GM19239 (cell line): Measurements from ENCODE around the gene PPM1H.
"Not testable (repeated sequence)": the region's sequence is repeated elsewhere in the genome, so short reads cannot be mapped to it uniquely, and the experiment has no call there.

Experiments
- DNase-seq: peaks from one replicate; pipeline ENCODE4 v3.0.0; 2011; ENCODE audit warnings: low spot score; ENCODE audit not compliant: insufficient read length
- FAIRE-seq: peaks from 2 replicates; lab custom pipeline; 2011; peaks lifted over from hg19 to GRCh38; lab: Jason Lieb, UNC

The PPM1H gene

GRCh38 chr12:62754706-62755105, 180.2 kb downstream of the PPM1H start:
- FAIRE-seq (no peak), DNase-seq (no peak)

GRCh38 chr12:62751810-62752155, 183.2 kb downstream of the PPM1H start:
- no peak for FAIRE-seq

GRCh38 chr12:62750941-62751809, 183.8 kb downstream of the PPM1H start:
- DNase-seq (no peak), FAIRE-seq (no peak)

More at GRCh38 chr12:62751810-62752155, 183.2 kb downstream of the PPM1H start:
- no peak for DNase-seq

- no peak for DNase-seq
- FAIRE-seq = no peak
Measured at GRCh38 chr12:62749586-62749985, 185.4 kb downstream of the PPM1H start.

- no peak for FAIRE-seq
- DNase-seq = no peak
Measured at GRCh38 chr12:62748941-62749468, 185.9 kb downstream of the PPM1H start.

GRCh38 chr12:62744551-62744950, 190.4 kb downstream of the PPM1H start:
- no peak for FAIRE-seq
- DNase-seq = no peak

- DNase-seq = no peak
- FAIRE-seq = no peak
Measured at GRCh38 chr12:62739266-62740015, 195.5 kb downstream of the PPM1H start.

- DNase-seq (no peak), FAIRE-seq (no peak)
Measured at GRCh38 chr12:62738616-62739015, 196.3 kb downstream of the PPM1H start.

GRCh38 chr12:62738105-62738504, 196.8 kb downstream of the PPM1H start:
- no peak for DNase-seq
- no peak for FAIRE-seq

- DNase-seq (no peak), FAIRE-seq (no peak)
Measured at GRCh38 chr12:62737615-62738014, 197.3 kb downstream of the PPM1H start.

GRCh38 chr12:62737188-62737587, 197.8 kb downstream of the PPM1H start:
- DNase-seq (no peak), FAIRE-seq (no peak)

GRCh38 chr12:62736596-62736995, 198.4 kb downstream of the PPM1H start:
- FAIRE-seq (no peak), DNase-seq (no peak)

- FAIRE-seq (no peak), DNase-seq (no peak)
Measured at GRCh38 chr12:62732861-62733427, 202.0 kb downstream of the PPM1H start.

- FAIRE-seq = no peak
Measured at GRCh38 chr12:62731055-62731820, 203.7 kb downstream of the PPM1H start.

GRCh38 chr12:62730649-62731048, 204.3 kb downstream of the PPM1H start:
- DNase-seq (no peak), FAIRE-seq (no peak)

More at GRCh38 chr12:62731055-62731820, 203.7 kb downstream of the PPM1H start:
- no peak for DNase-seq

- not testable (repeated sequence) for FAIRE-seq, DNase-seq
Measured at GRCh38 chr12:62729579-62730544, 205.1 kb downstream of the PPM1H start.

GRCh38 chr12:62728741-62729140, 206.2 kb downstream of the PPM1H start:
- FAIRE-seq = no peak
- no peak for DNase-seq

GRCh38 chr12:62726471-62726980, 208.4 kb downstream of the PPM1H start:
- no peak for DNase-seq
- no peak for FAIRE-seq

GRCh38 chr12:62725781-62726180, 209.2 kb downstream of the PPM1H start:
- DNase-seq (no peak), FAIRE-seq (no peak)
